Lower lobe of right lung (tissue), 2 donors: ENCODE results near the gene SLC9A8. TPM values are rescaled to one million over a fixed set of nuclear protein-coding genes. Genes with fewer than 3 reads are reported as not detected.

Experiments
- ATAC-seq, 2 donors: fragments of 200-7000 bp; cut with Tn5 transposase; one replicate each; pipeline ENCODE4 v1.9.1; 2020 to 2022; ENCODE audit warnings: mild to moderate bottlenecking in 2 of 2, moderate library complexity in 2 of 2
- DNase-seq: peaks from one replicate; pipeline ENCODE4 v3.0.0-alpha.2; 2020
- H3K27ac ChIP-seq: fragments of 200-600 bp; one replicate; pipeline ENCODE4 v1.8.0; 2022
- H3K27me3 ChIP-seq: fragments of 200-600 bp; one replicate; pipeline ENCODE4 v1.8.0; 2022; ENCODE audit warnings: low read depth
- H3K36me3 ChIP-seq: fragments of 200-600 bp; one replicate; pipeline ENCODE4 v1.8.0; 2022; ENCODE audit warnings: mild to moderate bottlenecking
- H3K4me1 ChIP-seq: fragments of 200-600 bp; one replicate; pipeline ENCODE4 v1.8.0; 2022
- H3K4me3 ChIP-seq: fragments of 200-600 bp; one replicate; pipeline ENCODE4 v1.8.0; 2022; ENCODE audit warnings: mild to moderate bottlenecking
- H3K9me3 ChIP-seq: fragments of 200-600 bp; one replicate; pipeline ENCODE4 v1.8.0; 2022
- CTCF ChIP-seq: fragments of 200-600 bp; IDR thresholded peaks from one replicate; pipeline ENCODE4 v1.8.0; 2022; ENCODE audit warnings: antibody characterized with exemption, mild to moderate bottlenecking
- intact Hi-C: fragments of 100-400 bp; cut with DNase I; formaldehyde crosslinking; loops from one replicate; pipeline ENCODE4 v1.11.0; 2022
- total RNA-seq: library from RNA; stranded (reverse); fragmentation: NEBNext Ultra II Directional; extraction: Animal tissue kit (Norgen Biotek cat#: 25700); gene quantifications from one replicate; pipeline ENCODE4 v1.2.1, GENCODE V29; 2021
- donor health status: DM: no; HTN: yes; CAD: no; lungs with severe emphysema.

SLC9A8 gene
- total RNA-seq, 1 donor from 2014 or later, result 17.7 TPM

- peaks cover 68% of the 10 kb centered on the region for H3K36me3 ChIP-seq
- no peaks in the 10 kb centered on the region for H3K9me3 ChIP-seq
- H3K4me1 ChIP-seq, result peaks cover 31% of the 10 kb centered on the region
- H3K27me3 ChIP-seq, result no peaks in the 10 kb centered on the region
- H3K27ac ChIP-seq, result no peak overlapping the region
- no peak for TF ChIP-seq CTCF
- intact Hi-C loops, result no loop called here
- no peak overlapping the region for H3K4me3 ChIP-seq
- no peak for ATAC-seq
- no peak for DNase-seq
Measured at GRCh38 chr20:49941456-49941855, 128.8 kb downstream of the SLC9A8 start.

Other genes starting within 250 kb of the SLC9A8 start
- gene PTGIS, start 244.7 kb upstream of the SLC9A8 start, total RNA-seq, result 41.2 TPM
- 39.5 TPM for gene B4GALT5, start 99.0 kb upstream of the SLC9A8 start, total RNA-seq
- gene SPATA2, start 102.7 kb downstream of the SLC9A8 start, total RNA-seq, result 7.2 TPM
- gene RNF114, start 123.6 kb downstream of the SLC9A8 start, total RNA-seq, result 63.0 TPM
- 1.9 TPM for gene SNAI1, start 170.2 kb downstream of the SLC9A8 start, total RNA-seq